ENCODE results near the gene UEVLD.

UEVLD gene

DNA sequence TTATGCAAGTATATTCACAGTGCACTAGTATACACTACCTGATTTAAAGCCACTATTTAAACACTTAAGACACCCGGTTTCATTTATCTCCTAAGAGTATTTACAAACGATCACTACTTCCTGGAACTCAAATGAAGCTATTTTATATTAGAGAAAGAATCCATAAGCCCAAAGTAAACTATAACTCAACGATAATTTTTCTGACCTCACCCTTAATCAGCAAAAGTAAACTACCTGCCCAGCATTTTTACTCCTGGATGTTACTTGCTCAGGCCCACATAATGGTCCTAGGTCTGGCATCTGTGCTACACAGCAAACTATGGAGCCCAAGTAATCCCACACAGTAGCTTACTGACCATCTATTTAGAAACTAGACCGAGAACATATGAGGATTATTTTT lies 95.2 kb downstream of the UEVLD start:
- Histone ChIP-seq H3K36me3 (replicated peaks; ENCODE audit: low read depth, low read length) (peaks cover 16% of the 10 kb centered on the region), H3K79me2 (ENCODE audit: low read length) (no peaks in the 10 kb centered on the region), H3K27ac (ENCODE audit: low read length) (no peak overlapping the region)

GRCh38 chr11:18492888-18493287 lies 95.6 kb downstream of the UEVLD start:
- TF ChIP-seq EZH2phosphoT487 (IDR thresholded peaks at IDR 0.05; ENCODE audit: low read depth): no peak
- TF ChIP-seq, protein P1, sequence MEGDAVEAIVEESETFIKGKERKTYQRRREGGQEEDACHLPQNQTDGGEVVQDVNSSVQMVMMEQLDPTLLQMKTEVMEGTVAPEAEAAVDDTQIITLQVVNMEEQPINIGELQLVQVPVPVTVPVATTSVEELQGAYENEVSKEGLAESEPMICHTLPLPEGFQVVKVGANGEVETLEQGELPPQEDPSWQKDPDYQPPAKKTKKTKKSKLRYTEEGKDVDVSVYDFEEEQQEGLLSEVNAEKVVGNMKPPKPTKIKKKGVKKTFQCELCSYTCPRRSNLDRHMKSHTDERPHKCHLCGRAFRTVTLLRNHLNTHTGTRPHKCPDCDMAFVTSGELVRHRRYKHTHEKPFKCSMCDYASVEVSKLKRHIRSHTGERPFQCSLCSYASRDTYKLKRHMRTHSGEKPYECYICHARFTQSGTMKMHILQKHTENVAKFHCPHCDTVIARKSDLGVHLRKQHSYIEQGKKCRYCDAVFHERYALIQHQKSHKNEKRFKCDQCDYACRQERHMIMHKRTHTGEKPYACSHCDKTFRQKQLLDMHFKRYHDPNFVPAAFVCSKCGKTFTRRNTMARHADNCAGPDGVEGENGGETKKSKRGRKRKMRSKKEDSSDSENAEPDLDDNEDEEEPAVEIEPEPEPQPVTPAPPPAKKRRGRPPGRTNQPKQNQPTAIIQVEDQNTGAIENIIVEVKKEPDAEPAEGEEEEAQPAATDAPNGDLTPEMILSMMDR (IDR thresholded peaks at IDR 0.05; ENCODE audit: low read depth, low read length): no peak
- Histone ChIP-seq H3K4me3 (ENCODE audit: low read length) (no peak overlapping the region), H3K27ac (ENCODE audit: low read length) (no peak overlapping the region), H3K4me1 (ENCODE audit: low read length) (peaks cover 26% of the 10 kb centered on the region), H3K9ac (ENCODE audit: low read length) (no peak overlapping the region), H2AFZ (ENCODE audit: low read depth, low read length) (no peak overlapping the region), H3K36me3 (replicated peaks; ENCODE audit: low read depth, low read length) (peaks cover 16% of the 10 kb centered on the region), H3K4me2 (ENCODE audit: low read length) (no peak overlapping the region), H4K20me1 (ENCODE audit: insufficient read depth, low read length) (no peaks in the 10 kb centered on the region), H3K27me3 (ENCODE audit: low read depth, low read length) (no peaks in the 10 kb centered on the region), H3K79me2 (ENCODE audit: low read length) (no peaks in the 10 kb centered on the region), H3K9me3 (ENCODE audit: insufficient read depth, low read length) (no peaks in the 10 kb centered on the region)

More for the DNA sequence above, 95.2 kb downstream of the UEVLD start:
- H3K9ac ChIP-seq (ENCODE audit: low read length): no peak overlapping the region
- no peak overlapping the region for H3K4me2 ChIP-seq (ENCODE audit: low read length)
- no peaks in the 10 kb centered on the region for H3K9me3 ChIP-seq (ENCODE audit: insufficient read depth, low read length)
- no peak overlapping the region for H3K4me3 ChIP-seq (ENCODE audit: low read length)
- H4K20me1 ChIP-seq (ENCODE audit: insufficient read depth, low read length): no peaks in the 10 kb centered on the region
- no peak overlapping the region for H2AFZ ChIP-seq (ENCODE audit: low read depth, low read length)
- TF ChIP-seq, protein P1 (IDR thresholded peaks at IDR 0.05; ENCODE audit: low read depth, low read length): no peak
- TF ChIP-seq EZH2phosphoT487 (IDR thresholded peaks at IDR 0.05; ENCODE audit: low read depth): no peak
- H3K4me1 ChIP-seq (ENCODE audit: low read length): peaks cover 22% of the 10 kb centered on the region
- H3K27me3 ChIP-seq (ENCODE audit: low read depth, low read length): no peaks in the 10 kb centered on the region

GRCh38 chr11:18491924-18492323 lies 96.6 kb downstream of the UEVLD start:
- Histone ChIP-seq H3K4me1 (ENCODE audit: low read length) (peaks cover 32% of the 10 kb centered on the region), H3K36me3 (replicated peaks; ENCODE audit: low read depth, low read length) (peaks cover 16% of the 10 kb centered on the region), H3K4me2 (ENCODE audit: low read length) (no peak overlapping the region), H4K20me1 (ENCODE audit: insufficient read depth, low read length) (no peaks in the 10 kb centered on the region), H2AFZ (ENCODE audit: low read depth, low read length) (no peak overlapping the region), H3K79me2 (ENCODE audit: low read length) (no peaks in the 10 kb centered on the region), H3K4me3 (ENCODE audit: low read length) (no peak overlapping the region), H3K9ac (ENCODE audit: low read length) (no peak overlapping the region), H3K27ac (ENCODE audit: low read length) (no peak overlapping the region), H3K27me3 (ENCODE audit: low read depth, low read length) (no peaks in the 10 kb centered on the region), H3K9me3 (ENCODE audit: insufficient read depth, low read length) (no peaks in the 10 kb centered on the region)
- TF ChIP-seq EZH2phosphoT487 (IDR thresholded peaks at IDR 0.05; ENCODE audit: low read depth): no peak
- TF ChIP-seq, protein P1 (IDR thresholded peaks at IDR 0.05; ENCODE audit: low read depth, low read length): no peak

GRCh38 chr11:18490736-18491485 lies 97.6 kb downstream of the UEVLD start:
- H3K4me3 ChIP-seq (ENCODE audit: low read length): no peak overlapping the region
- no peak overlapping the region for H3K27ac ChIP-seq (ENCODE audit: low read length)
- H2AFZ ChIP-seq (ENCODE audit: low read depth, low read length): no peak overlapping the region
- H3K4me1 ChIP-seq (ENCODE audit: low read length): peaks cover 36% of the 10 kb centered on the region
- H3K9ac ChIP-seq (ENCODE audit: low read length): no peak overlapping the region
- no peaks in the 10 kb centered on the region for H4K20me1 ChIP-seq (ENCODE audit: insufficient read depth, low read length)
- H3K9me3 ChIP-seq (ENCODE audit: insufficient read depth, low read length): no peaks in the 10 kb centered on the region
- H3K79me2 ChIP-seq (ENCODE audit: low read length): no peaks in the 10 kb centered on the region
- no peaks in the 10 kb centered on the region for H3K27me3 ChIP-seq (ENCODE audit: low read depth, low read length)
- TF ChIP-seq, protein P1 (IDR thresholded peaks at IDR 0.05; ENCODE audit: low read depth, low read length): no peak
- no peak for TF ChIP-seq EZH2phosphoT487 (IDR thresholded peaks at IDR 0.05; ENCODE audit: low read depth)
- H3K36me3 ChIP-seq (replicated peaks; ENCODE audit: low read depth, low read length): peaks cover 16% of the 10 kb centered on the region
- no peak overlapping the region for H3K4me2 ChIP-seq (ENCODE audit: low read length)
